AG04450 (cell line): ENCODE measurements around the gene GOSR2. TPM values are rescaled to one million over a fixed set of nuclear protein-coding genes. Genes with fewer than 3 reads are reported as not detected.
"Not testable (repeated sequence)": the region's sequence is repeated elsewhere in the genome, so short reads cannot be mapped to it uniquely, and the experiment has no call there.

Experiments
- CTCF ChIA-PET: fragments of 300-600, 350-600 bp; formaldehyde crosslinking; extraction: SDS; loops from one replicate; lab custom pipeline; 2022; ENCODE audit warnings: antibody characterized with exemption, inconsistent platforms; lab: Charles Lee
- POLR2A ChIA-PET: fragments of 350-600 bp; formaldehyde crosslinking; extraction: SDS; loops from one replicate; lab custom pipeline; 2021; ENCODE audit warnings: antibody characterized with exemption, inconsistent platforms; lab: Yijun Ruan, JAX
- DNase-seq: peaks from one replicate; pipeline ENCODE4 v3.0.0-alpha.2; 2011; ENCODE audit warnings: low read depth, low spot score
- H3K27ac ChIP-seq: one replicate; pipeline ENCODE4 v1.5.1; 2012; ENCODE audit warnings: low read depth, low read length, control low read depth
- H3K27me3 ChIP-seq: one replicate; pipeline ENCODE4 v1.6.0; 2012; ENCODE audit warnings: low read length; ENCODE audit not compliant: control insufficient read depth, insufficient read depth
- H3K4me3 ChIP-seq: 2 replicates; pipeline ENCODE4 v1.5.1; 2011; ENCODE audit warnings: mild to moderate bottlenecking, low read depth, low read length, control low read depth
- H3K9me3 ChIP-seq: 2 replicates; pipeline ENCODE4 v1.5.1; 2012; ENCODE audit warnings: low read length; ENCODE audit not compliant: control insufficient read depth, insufficient read depth
- CTCF ChIP-seq: IDR thresholded peaks from 2 replicates; pipeline ENCODE4 v1.5.1; 2011; ENCODE audit warnings: low read depth, low read length, control low read depth, inconsistent platforms
- polyA plus RNA-seq: library from polyadenylated mRNA; depleted of rRNA; stranded (reverse); fragments of >200 nt; gene quantifications from 2 replicates; pipeline ENCODE4 v1.2.3, GENCODE V29; 2011

Gene GOSR2
- polyA plus RNA-seq, 1 experiment, result 87.7 TPM

- no peak for DNase-seq
- ChIA-PET CTCF (interaction anchor here (1.6 kb wide), 1 partner anchor 41 kb away, joined by 3 read pairs; no protein-coding TSS in a partner anchor), POLR2A (no interaction called here)
- Histone ChIP-seq H3K9me3 (peaks cover 2% of the 10 kb centered on the region), H3K4me3 (no peak overlapping the region), H3K27me3 (peaks cover 48% of the 10 kb centered on the region), H3K27ac (no peak overlapping the region)
- no peak for TF ChIP-seq CTCF
Observed at GRCh38 chr17:46982577-46982976, 59.6 kb downstream of the GOSR2 start.

GRCh38 chr17:46983782-46984181 is 60.8 kb downstream of the GOSR2 start:
- H3K27me3 ChIP-seq, result peaks cover 39% of the 10 kb centered on the region
- ChIA-PET POLR2A (no interaction called here), CTCF (interaction anchor here (1.6 kb wide), 1 partner anchor 42 kb away, joined by 3 read pairs; no protein-coding TSS in a partner anchor)
- no peak overlapping the region for H3K27ac ChIP-seq
- TF ChIP-seq CTCF, result no peak
- DNase-seq, result no peak
- H3K4me3 ChIP-seq, result no peak overlapping the region
- peaks cover 2% of the 10 kb centered on the region for H3K9me3 ChIP-seq

GRCh38 chr17:46984341-46984740 is 61.4 kb downstream of the GOSR2 start:
- CTCF ChIA-PET, result interaction anchor here (0.5 kb wide), 1 partner anchor 925 kb away, joined by 4 read pairs; no protein-coding TSS in a partner anchor
- no peak overlapping the region for H3K27ac ChIP-seq
- DNase-seq, result no peak
- no peak overlapping the region for H3K4me3 ChIP-seq
- peaks cover 2% of the 10 kb centered on the region for H3K9me3 ChIP-seq
- POLR2A ChIA-PET, result no interaction called here
- TF ChIP-seq CTCF, result no peak
- peaks cover 42% of the 10 kb centered on the region for H3K27me3 ChIP-seq

- no peak for DNase-seq
- TF ChIP-seq CTCF, result no peak
- Histone ChIP-seq H3K9me3 (peaks cover 2% of the 10 kb centered on the region; the same call in 1 of the 2 replicates), H3K27ac (no peak overlapping the region), H3K27me3 (peaks cover 43% of the 10 kb centered on the region), H3K4me3 (no peak overlapping the region)
- CTCF ChIA-PET, result no interaction called here
- POLR2A ChIA-PET, result no interaction called here
Observed at GRCh38 chr17:46984892-46985291, 61.9 kb downstream of the GOSR2 start.

- TF ChIP-seq CTCF, result no peak
- H3K27ac ChIP-seq, result no peak overlapping the region
- ChIA-PET CTCF (no interaction called here), POLR2A (no interaction called here)
- DNase-seq, result no peak
- peaks cover 2% of the 10 kb centered on the region; the same call in 1 of the 2 replicates for H3K9me3 ChIP-seq
- peaks cover 40% of the 10 kb centered on the region for H3K27me3 ChIP-seq
- no peak overlapping the region for H3K4me3 ChIP-seq
Observed at GRCh38 chr17:46986366-46986765, 63.4 kb downstream of the GOSR2 start.

GRCh38 chr17:46987927-46988326 is 65.0 kb downstream of the GOSR2 start:
- H3K4me3 ChIP-seq, CTCF ChIA-PET, H3K9me3 ChIP-seq, POLR2A ChIA-PET, DNase-seq, H3K27ac ChIP-seq: not testable (repeated sequence)
- H3K27me3 ChIP-seq, result peaks cover 30% of the 10 kb centered on the region
